GM18951 (cell line): ENCODE data around the gene NFIC.
"Not testable (repeated sequence)": the region's sequence is repeated elsewhere in the genome, so short reads cannot be mapped to it uniquely, and the experiment has no call there.

Experiments
- POLR2A ChIP-seq: IDR thresholded peaks from 4 replicates; pipeline ENCODE4 v1.6.1; 2011; ENCODE audit warnings: mild to moderate bottlenecking; ENCODE audit not compliant: insufficient read length, insufficient read depth; ENCODE audit errors: extremely low read depth
- in situ Hi-C: fragments of 300-500 bp; cut with MboI; formaldehyde crosslinking; loops from one replicate; pipeline ENCODE4 v1.12.0; 2022; ENCODE audit warnings: low sequenced_read_pairs, mixed read lengths, inconsistent platforms; ENCODE audit not compliant: unreplicated experiment

Gene NFIC

GRCh38 chr19:3368441-3368795 is 2.0 kb downstream of the NFIC start:
- TF ChIP-seq POLR2A = no peak
- in situ Hi-C loops = no loop called here

- in situ Hi-C loops = no loop called here
Observed at GRCh38 chr19:3368848-3369336, 2.5 kb downstream of the NFIC start.

GRCh38 chr19:3369337-3370213 is 3.2 kb downstream of the NFIC start:
- in situ Hi-C loops = no loop called here
- no peak for TF ChIP-seq POLR2A

More at GRCh38 chr19:3368848-3369336, 2.5 kb downstream of the NFIC start:
- TF ChIP-seq POLR2A = no peak

GRCh38 chr19:3370214-3370720 is 3.9 kb downstream of the NFIC start:
- no peak for TF ChIP-seq POLR2A
- in situ Hi-C loops = no loop called here

GRCh38 chr19:3370728-3371591 is 4.6 kb downstream of the NFIC start:
- TF ChIP-seq POLR2A = no peak
- in situ Hi-C loops = no loop called here

- in situ Hi-C loops = no loop called here
Observed at GRCh38 chr19:3372413-3372812, 6.0 kb downstream of the NFIC start.

GRCh38 chr19:3373971-3374368 is 7.6 kb downstream of the NFIC start:
- in situ Hi-C loops = no loop called here
- no peak for TF ChIP-seq POLR2A

More at GRCh38 chr19:3372413-3372812, 6.0 kb downstream of the NFIC start:
- TF ChIP-seq POLR2A = no peak

GRCh38 chr19:3374369-3375112 is 8.2 kb downstream of the NFIC start:
- TF ChIP-seq POLR2A = no peak
- in situ Hi-C loops = no loop called here

- in situ Hi-C loops = no loop called here
- TF ChIP-seq POLR2A = no peak
Observed at GRCh38 chr19:3375221-3376090, 9.1 kb downstream of the NFIC start.

GRCh38 chr19:3376091-3376455 is 9.7 kb downstream of the NFIC start:
- in situ Hi-C loops = not testable (repeated sequence)

GRCh38 chr19:3378352-3379150 is 12.2 kb downstream of the NFIC start:
- in situ Hi-C loops = no loop called here
- no peak for TF ChIP-seq POLR2A

- no peak for TF ChIP-seq POLR2A
- in situ Hi-C loops = no loop called here
Observed at GRCh38 chr19:3380829-3381228, 14.4 kb downstream of the NFIC start.
